Measurements from ENCODE around the gene FYN.

Gene FYN

DNA sequence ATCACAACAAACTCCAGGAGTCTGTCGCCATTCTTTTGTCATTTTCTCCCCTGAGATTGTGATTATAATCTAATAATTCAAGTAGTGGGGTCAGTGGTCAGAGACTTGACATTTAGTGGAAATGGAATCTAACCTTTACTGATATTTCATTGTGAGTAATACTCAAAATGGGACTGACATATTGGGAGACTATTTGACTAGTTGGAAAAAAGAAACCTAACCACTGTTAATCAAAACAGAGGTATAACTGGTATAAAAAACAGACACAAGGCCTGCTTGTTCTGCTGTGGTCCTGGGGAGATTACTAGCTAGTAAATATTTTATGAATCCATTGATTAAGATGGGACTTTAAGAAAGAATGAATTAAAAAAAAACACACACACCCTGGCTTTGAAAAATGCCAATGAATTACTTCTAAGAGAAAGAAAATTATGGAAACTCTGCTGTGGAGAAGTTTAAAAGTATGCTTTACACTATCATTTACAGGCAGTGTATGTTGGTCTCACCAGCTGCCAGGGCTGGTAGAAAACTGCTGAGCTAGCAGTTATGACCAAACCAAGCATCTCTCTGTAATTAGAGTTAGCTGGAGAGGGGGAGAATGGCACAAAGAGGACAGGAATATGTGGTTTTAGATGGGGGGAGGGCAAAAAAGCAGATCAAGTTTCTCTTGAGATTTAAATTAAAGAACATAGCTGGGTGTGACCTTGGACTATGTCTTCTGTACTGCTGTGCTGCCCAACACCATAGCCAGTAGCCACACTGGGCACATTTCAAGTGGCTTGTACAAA lies 103.7 kb downstream of the FYN start:
- Histone ChIP-seq H3K9me3 (ENCODE audit: control insufficient read depth, insufficient read depth, low read length) (no peaks in the 10 kb centered on the region), H3K36me3 (ENCODE audit: insufficient read depth, low read length) (no peaks in the 10 kb centered on the region), H3K9ac (ENCODE audit: low read depth, low read length) (no peak overlapping the region)

DNA sequence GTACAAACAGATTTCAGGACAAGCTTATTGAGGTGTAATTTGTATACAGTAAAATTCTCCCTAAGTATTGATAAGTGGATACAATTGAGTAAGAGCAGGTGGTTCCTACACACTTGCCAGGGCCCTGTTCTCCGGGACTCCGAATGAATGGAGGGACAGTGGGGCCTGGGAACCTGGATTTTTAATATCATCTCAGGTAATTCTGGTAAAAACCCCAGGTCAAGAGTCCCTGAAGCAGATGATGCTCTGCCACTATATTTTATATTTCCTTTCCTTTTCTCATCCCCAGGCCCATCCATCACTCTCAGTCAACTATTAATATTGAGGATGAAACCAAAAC lies 104.9 kb downstream of the FYN start:
- no peaks in the 10 kb centered on the region for H3K9me3 ChIP-seq (ENCODE audit: control insufficient read depth, insufficient read depth, low read length)
- peaks cover 29% of the 10 kb centered on the region for H3K4me1 ChIP-seq (ENCODE audit: insufficient read depth, low read length)
- H3K9ac ChIP-seq (ENCODE audit: low read depth, low read length), result no peak overlapping the region
- H3K36me3 ChIP-seq (ENCODE audit: insufficient read depth, low read length), result no peaks in the 10 kb centered on the region

More for the DNA sequence above, 103.7 kb downstream of the FYN start:
- H3K4me1 ChIP-seq (ENCODE audit: insufficient read depth, low read length), result peaks cover 29% of the 10 kb centered on the region

DNA sequence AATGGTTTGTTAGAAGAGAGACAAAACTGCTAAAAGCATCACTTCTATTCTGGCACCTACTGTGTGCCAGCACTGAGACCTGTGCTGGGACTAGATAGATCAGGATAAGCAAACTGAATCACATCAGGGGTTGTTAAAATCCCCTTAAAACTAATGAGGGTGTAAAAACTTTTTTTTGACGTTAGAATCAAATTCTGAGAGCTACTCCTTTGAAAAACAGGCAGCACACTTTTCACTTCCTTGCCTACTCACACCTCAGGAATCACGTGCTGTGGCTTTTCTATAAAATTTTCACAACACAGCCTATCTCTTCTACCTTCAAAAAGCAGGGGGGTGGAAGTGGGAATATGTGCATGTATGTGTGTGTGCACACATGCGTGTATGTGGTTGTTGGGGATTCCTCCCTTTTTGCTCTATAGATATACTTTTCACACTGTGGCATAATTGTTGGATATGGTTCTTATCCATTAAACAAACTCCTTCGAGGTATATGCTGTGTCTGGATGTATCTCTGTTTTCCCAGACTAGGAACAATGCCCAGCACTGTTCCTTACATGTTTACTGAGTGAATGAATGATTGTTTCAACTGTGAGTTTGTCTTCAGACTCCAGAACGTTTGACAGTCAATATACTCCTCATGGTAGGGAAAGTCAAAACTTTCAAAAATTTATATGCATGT lies 105.4 kb downstream of the FYN start:
- Histone ChIP-seq H3K9me3 (ENCODE audit: control insufficient read depth, insufficient read depth, low read length) (no peaks in the 10 kb centered on the region), H3K9ac (ENCODE audit: low read depth, low read length) (no peak overlapping the region), H3K4me1 (ENCODE audit: insufficient read depth, low read length) (peaks cover 29% of the 10 kb centered on the region), H3K36me3 (ENCODE audit: insufficient read depth, low read length) (no peaks in the 10 kb centered on the region)

- no peak overlapping the region for H3K9ac ChIP-seq (ENCODE audit: low read depth, low read length)
- H3K36me3 ChIP-seq (ENCODE audit: insufficient read depth, low read length), result no peaks in the 10 kb centered on the region
- peaks cover 25% of the 10 kb centered on the region for H3K4me1 ChIP-seq (ENCODE audit: insufficient read depth, low read length)
- H3K9me3 ChIP-seq (ENCODE audit: control insufficient read depth, insufficient read depth, low read length), result no peaks in the 10 kb centered on the region
These were observed 106.9 kb downstream of the FYN start for GRCh38 chr6:111766201-111766857.

DNA sequence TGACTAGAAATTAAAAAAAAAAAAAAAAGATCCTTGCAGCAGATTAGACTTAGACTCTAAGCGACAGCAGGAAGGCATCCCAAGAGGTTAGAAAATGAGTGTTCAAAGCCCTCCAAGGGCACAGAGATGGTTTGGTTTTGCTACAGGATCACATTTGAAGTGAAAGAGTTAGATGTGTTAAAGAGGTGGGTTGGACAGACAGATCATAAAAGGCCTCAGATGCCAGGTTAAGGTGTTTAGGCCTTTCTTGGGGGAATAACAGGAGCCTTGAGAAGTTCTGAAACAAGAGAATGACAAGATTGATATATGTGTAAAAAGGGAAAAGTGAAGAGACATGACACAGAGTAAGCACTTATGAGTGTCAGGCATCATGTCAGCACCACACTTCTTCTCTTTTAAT lies 107.5 kb downstream of the FYN start:
- Histone ChIP-seq H3K4me1 (ENCODE audit: insufficient read depth, low read length) (peaks cover 20% of the 10 kb centered on the region), H3K9ac (ENCODE audit: low read depth, low read length) (no peak overlapping the region), H3K36me3 (ENCODE audit: insufficient read depth, low read length) (no peaks in the 10 kb centered on the region), H3K9me3 (ENCODE audit: control insufficient read depth, insufficient read depth, low read length) (no peaks in the 10 kb centered on the region)

DNA sequence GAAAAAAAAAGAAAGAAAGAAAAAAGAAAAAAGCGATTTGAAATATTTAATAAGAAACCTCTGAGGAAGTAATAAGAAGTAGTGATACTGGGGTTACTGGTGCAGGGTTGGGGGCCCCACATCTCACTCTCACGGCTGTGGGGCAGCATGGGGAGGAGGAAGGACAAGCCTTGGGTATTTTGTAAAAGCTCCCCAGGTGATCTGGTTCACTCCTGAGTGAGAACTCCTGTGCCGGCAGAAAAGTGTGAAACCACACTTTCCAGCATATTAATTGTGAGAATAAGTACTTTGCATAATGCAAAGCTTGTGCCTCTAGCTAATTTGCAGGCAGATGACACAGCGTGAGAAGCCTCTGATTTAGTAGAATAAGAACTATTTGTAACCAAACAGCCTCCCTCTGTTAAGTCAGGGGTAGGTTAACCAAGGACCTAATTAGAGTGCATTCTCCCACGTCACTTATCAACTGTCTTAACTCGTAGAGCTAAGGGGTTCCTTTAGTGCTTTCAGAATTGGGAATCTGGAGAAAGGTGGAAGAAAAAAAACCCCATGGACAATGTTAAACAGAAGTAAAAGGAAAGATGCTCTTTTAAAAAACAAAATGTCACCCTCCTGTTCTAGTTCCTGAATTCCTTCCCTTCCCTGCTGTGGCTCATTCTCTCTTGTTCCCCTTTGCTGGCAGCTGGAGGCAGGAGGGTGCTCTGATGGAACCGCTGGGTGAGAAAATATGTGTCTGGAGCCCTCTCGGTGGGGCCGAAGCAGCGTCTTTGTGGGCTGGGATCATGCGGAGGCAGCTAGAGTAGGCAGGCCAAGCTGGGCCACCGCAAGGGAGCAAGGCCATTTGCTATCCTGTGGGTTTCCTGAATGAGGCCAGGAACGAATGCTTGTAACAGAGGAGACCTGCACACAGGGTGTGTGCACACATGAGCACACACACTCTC lies 108.7 kb downstream of the FYN start:
- Histone ChIP-seq H3K4me1 (ENCODE audit: insufficient read depth, low read length) (peaks cover 22% of the 10 kb centered on the region), H3K36me3 (ENCODE audit: insufficient read depth, low read length) (no peaks in the 10 kb centered on the region), H3K9me3 (ENCODE audit: control insufficient read depth, insufficient read depth, low read length) (no peaks in the 10 kb centered on the region), H3K9ac (ENCODE audit: low read depth, low read length) (no peak overlapping the region)

DNA sequence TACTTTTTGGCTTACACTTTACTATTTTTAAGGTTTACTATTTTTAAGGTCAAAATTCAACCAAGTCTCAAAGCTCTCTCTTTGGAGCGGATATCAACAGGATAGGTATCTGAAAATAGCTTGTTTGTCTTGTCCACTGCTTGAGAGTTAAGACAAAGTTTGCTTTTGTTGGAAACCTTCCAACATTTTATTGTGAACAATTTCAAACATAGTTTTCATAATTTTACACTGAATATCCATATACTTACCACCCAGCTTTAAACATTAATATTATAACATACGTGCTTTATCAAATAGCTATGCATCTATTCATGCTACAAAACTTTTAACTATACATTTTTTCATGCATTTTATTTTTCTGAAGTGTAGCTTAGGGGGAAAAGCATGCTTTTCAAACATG lies 109.9 kb downstream of the FYN start:
- Histone ChIP-seq H3K4me1 (ENCODE audit: insufficient read depth, low read length) (peaks cover 22% of the 10 kb centered on the region), H3K9ac (ENCODE audit: low read depth, low read length) (no peak overlapping the region), H3K9me3 (ENCODE audit: control insufficient read depth, insufficient read depth, low read length) (no peaks in the 10 kb centered on the region), H3K36me3 (ENCODE audit: insufficient read depth, low read length) (no peaks in the 10 kb centered on the region)

DNA sequence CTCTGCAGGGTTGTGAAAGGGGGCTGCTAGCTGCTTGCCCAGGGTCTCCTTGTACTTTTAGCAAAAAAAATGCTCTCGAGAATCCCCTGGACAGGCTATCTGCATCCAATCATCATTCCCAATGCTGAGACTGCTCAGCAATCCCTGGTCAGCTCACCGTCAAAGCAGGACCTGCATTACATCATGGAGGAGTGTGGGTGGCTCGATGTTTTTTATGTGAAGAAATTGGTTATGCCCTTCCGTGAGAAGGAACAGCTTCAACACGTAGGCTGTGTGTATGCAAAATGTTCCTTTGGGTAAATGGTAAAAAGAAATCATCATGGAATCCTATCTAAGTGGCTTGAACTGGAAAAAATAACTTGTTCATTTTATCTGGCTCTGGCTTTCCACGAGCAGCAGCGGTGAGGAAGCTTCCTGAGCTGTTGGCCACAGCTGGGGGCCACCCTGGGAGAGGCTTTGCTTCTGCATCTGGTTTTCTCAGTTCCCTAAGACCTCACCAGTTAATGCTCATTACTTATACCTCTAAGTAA lies 111.4 kb downstream of the FYN start:
- H3K4me1 ChIP-seq (ENCODE audit: insufficient read depth, low read length), result peaks cover 29% of the 10 kb centered on the region
- H3K9ac ChIP-seq (ENCODE audit: low read depth, low read length), result no peak overlapping the region
- no peaks in the 10 kb centered on the region for H3K9me3 ChIP-seq (ENCODE audit: control insufficient read depth, insufficient read depth, low read length)
- no peaks in the 10 kb centered on the region for H3K36me3 ChIP-seq (ENCODE audit: insufficient read depth, low read length)

- Histone ChIP-seq H3K9ac (ENCODE audit: low read depth, low read length) (no peak overlapping the region), H3K36me3 (ENCODE audit: insufficient read depth, low read length) (no peaks in the 10 kb centered on the region), H3K4me1 (ENCODE audit: insufficient read depth, low read length) (peaks cover 29% of the 10 kb centered on the region), H3K9me3 (ENCODE audit: control insufficient read depth, insufficient read depth, low read length) (no peaks in the 10 kb centered on the region)
These were observed 112.0 kb downstream of the FYN start for GRCh38 chr6:111761212-111761611.

GRCh38 chr6:111759836-111760785 lies 113.1 kb downstream of the FYN start:
- H3K36me3 ChIP-seq (ENCODE audit: insufficient read depth, low read length), result no peaks in the 10 kb centered on the region
- H3K4me1 ChIP-seq (ENCODE audit: insufficient read depth, low read length), result peaks cover 28% of the 10 kb centered on the region
- H3K9ac ChIP-seq (ENCODE audit: low read depth, low read length), result no peak overlapping the region
- no peaks in the 10 kb centered on the region for H3K9me3 ChIP-seq (ENCODE audit: control insufficient read depth, insufficient read depth, low read length)

DNA sequence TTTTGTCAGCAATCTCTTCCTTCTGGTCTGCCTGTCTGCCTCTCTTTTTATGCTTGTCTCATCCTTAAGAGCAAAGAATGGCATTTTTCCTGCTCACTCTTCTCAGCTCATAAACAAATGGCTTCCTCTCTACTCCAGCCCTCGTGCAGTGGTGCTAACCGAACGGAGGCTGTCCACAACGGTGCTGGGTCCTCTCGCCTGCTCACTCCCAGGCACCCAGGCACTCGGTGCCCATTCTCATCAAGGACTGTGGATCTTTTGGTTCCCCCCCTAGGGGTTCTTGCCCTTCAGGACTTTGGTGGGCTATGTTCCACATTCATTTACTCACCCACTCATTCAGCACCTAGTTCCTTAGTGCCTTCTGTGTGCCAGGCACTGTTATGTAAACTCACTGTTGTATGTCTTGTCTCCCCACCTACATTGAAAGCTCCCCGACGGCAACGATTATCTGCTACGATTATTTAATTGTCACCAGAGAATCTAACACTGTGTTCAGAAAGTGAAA lies 113.9 kb downstream of the FYN start:
- no peak overlapping the region for H3K9ac ChIP-seq (ENCODE audit: low read depth, low read length)
- no peaks in the 10 kb centered on the region for H3K9me3 ChIP-seq (ENCODE audit: control insufficient read depth, insufficient read depth, low read length)
- peaks cover 21% of the 10 kb centered on the region for H3K4me1 ChIP-seq (ENCODE audit: insufficient read depth, low read length)
- no peaks in the 10 kb centered on the region for H3K36me3 ChIP-seq (ENCODE audit: insufficient read depth, low read length)

DNA sequence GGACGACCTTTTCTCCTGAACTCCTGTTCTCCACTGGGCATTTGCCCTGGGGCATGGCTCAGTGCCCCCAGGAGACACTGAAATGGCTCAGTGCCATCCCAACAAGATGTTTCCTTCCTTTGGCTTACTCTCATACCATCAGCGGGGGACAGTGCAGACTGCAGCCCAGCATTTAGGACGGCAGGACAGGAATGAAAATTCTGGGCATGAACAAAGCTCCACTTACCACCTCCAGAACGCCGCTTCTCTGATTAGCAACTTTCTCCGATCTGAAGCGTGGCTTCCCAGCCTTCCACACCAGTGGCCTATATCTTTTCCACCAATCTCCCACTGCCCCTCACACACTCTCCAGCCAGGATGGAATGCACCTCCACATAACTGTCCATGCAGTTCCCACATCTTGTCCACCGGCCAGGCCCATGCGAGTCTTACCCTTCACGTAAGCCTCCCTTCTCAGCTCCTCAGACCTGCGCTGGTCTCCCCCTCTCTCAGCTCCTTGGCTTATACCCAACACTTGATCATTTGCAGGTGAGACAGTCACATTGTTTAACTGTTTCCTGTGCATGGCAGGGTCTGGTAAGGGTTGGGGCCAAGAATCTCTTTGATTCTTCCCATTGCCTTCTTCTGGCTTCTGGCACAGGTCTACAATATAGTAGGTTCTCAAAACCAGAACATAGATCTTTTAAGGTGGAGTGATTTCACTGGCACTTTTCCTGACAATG lies 114.5 kb downstream of the FYN start:
- Histone ChIP-seq H3K9ac (ENCODE audit: low read depth, low read length) (no peak overlapping the region), H3K36me3 (ENCODE audit: insufficient read depth, low read length) (no peaks in the 10 kb centered on the region), H3K4me1 (ENCODE audit: insufficient read depth, low read length) (peaks cover 18% of the 10 kb centered on the region), H3K9me3 (ENCODE audit: control insufficient read depth, insufficient read depth, low read length) (no peaks in the 10 kb centered on the region)

Data from ES-I3 (cell line).